A549 (cell line): ENCODE measurements around the gene ASMT. TPM values are rescaled to one million over a fixed set of nuclear protein-coding genes. Genes with fewer than 3 reads are reported as not detected.

Experiments
- ATAC-seq, 2 experiments: fragments of 200-7000 bp in 1 of 2; fragments of >200 bp in 1 of 2; cut with Nextera tagmentation in 1 of 2; cut with Tn5 transposase in 1 of 2; 3 replicates each; pipeline versions ENCODE4 v1.8.0 to v1.9.1; 2018 to 2020; ENCODE audit warnings: mild to moderate bottlenecking in 1 of 2, moderate library complexity in 1 of 2
- CTCF ChIA-PET: fragments of 300-600 bp; sonication (Branson Sonifier 250); formaldehyde crosslinking; extraction: SDS; loops from one replicate; lab custom pipeline; 2021; ENCODE audit warnings: antibody characterized with exemption, inconsistent platforms; lab: Yijun Ruan, JAX
- POLR2A ChIA-PET: fragments of 350-600 bp; formaldehyde crosslinking; extraction: SDS; loops from one replicate; lab custom pipeline; 2021; ENCODE audit warnings: antibody characterized with exemption, inconsistent platforms; lab: Yijun Ruan, JAX
- DNase-seq, 2 experiments: peaks; one replicate each; pipeline versions ENCODE4 v3.0.0 to v3.0.0-alpha.2; 2011 to 2016; ENCODE audit warnings: low read depth in 1 of 2, low spot score in 1 of 2
- FAIRE-seq: peaks from 2 replicates; lab custom pipeline; 2011; peaks lifted over from hg19 to GRCh38; lab: Jason Lieb, UNC
- H3K27ac ChIP-seq, 2 experiments: fragments of >200 bp; sonication (Bioruptor Twin); formaldehyde crosslinking; 3 replicates each; pipeline ENCODE4 v1.5.1; 2016 to 2017
- H3K4me1 ChIP-seq: fragments of >200 bp; sonication (Bioruptor Twin); formaldehyde crosslinking; 3 replicates; pipeline ENCODE4 v1.6.1; 2016
- H3K4me2 ChIP-seq: fragments of >200 bp; sonication (Bioruptor Twin); formaldehyde crosslinking; 3 replicates; pipeline ENCODE4 v1.6.1; 2016
- H3K4me3 ChIP-seq: fragments of >200 bp; sonication (Bioruptor Twin); formaldehyde crosslinking; 3 replicates; pipeline ENCODE4 v1.5.1; 2016
- H3K9me3 ChIP-seq: fragments of >200 bp; sonication (Bioruptor Twin); formaldehyde crosslinking; 3 replicates; pipeline ENCODE4 v1.6.1; 2016
- BHLHE40 ChIP-seq: IDR thresholded peaks from 2 replicates; pipeline ENCODE4 v1.6.1; 2012; ENCODE audit warnings: low read depth, low read length, inconsistent platforms
- CHD4 ChIP-seq: fragments of 200-600 bp; sonication (generic); IDR thresholded peaks from 2 replicates; pipeline ENCODE4 v1.6.1; 2016; ENCODE audit warnings: antibody characterized with exemption, mild to moderate bottlenecking, borderline replicate concordance
- EHF ChIP-seq: fragments of 250-450 bp; sonication (Bioruptor Pico); IDR thresholded peaks from 2 replicates; pipeline ENCODE4 v1.5.0; 2020; ENCODE audit warnings: mild to moderate bottlenecking
- EHMT2 ChIP-seq: fragments of 200-600 bp; sonication (generic); IDR thresholded peaks from 2 replicates; pipeline ENCODE4 v1.6.1; 2016; ENCODE audit warnings: antibody characterized with exemption, low read depth, mild to moderate bottlenecking, moderate library complexity
- ESRRA ChIP-seq: fragments of 150-350 bp; IDR thresholded peaks from 2 replicates; pipeline ENCODE4 v1.6.1; 2014; ENCODE audit warnings: mild to moderate bottlenecking, low read length, borderline replicate concordance
- FOSB ChIP-seq: fragments of 250-450 bp; sonication (Bioruptor Pico); IDR thresholded peaks from 2 replicates; pipeline ENCODE4 v1.5.0; 2020; ENCODE audit warnings: mild to moderate bottlenecking, moderate library complexity
- FOXS1 ChIP-seq: fragments of 250-450 bp; sonication (Bioruptor Pico); IDR thresholded peaks from 2 replicates; pipeline ENCODE4 v1.5.0; 2020; ENCODE audit warnings: mild to moderate bottlenecking, moderate library complexity
- HDAC2 ChIP-seq: fragments of 200-600 bp; sonication (generic); IDR thresholded peaks from 2 replicates; pipeline ENCODE4 v1.6.1; 2016
- HOXB13 ChIP-seq: fragments of 250-450 bp; sonication (Bioruptor Pico); IDR thresholded peaks from 2 replicates; pipeline ENCODE4 v1.5.0; 2020; ENCODE audit warnings: low read depth, mild to moderate bottlenecking, moderate library complexity
- HOXB5 ChIP-seq: fragments of 250-450 bp; sonication (Bioruptor Pico); IDR thresholded peaks from 2 replicates; pipeline ENCODE4 v1.5.0; 2020; ENCODE audit warnings: mild to moderate bottlenecking, moderate library complexity
- JUNB ChIP-seq: fragments of >200 bp; sonication (Bioruptor Twin); formaldehyde crosslinking; IDR thresholded peaks from 2 replicates; pipeline ENCODE4 v1.6.1; 2016
- KDM1A ChIP-seq: fragments of 200-600 bp; sonication (generic); IDR thresholded peaks from 2 replicates; pipeline ENCODE4 v1.6.1; 2016; ENCODE audit warnings: low read depth, mild to moderate bottlenecking
- KDM5A ChIP-seq: fragments of 200-600 bp; sonication (generic); IDR thresholded peaks from 2 replicates; pipeline ENCODE4 v1.6.1; 2016; ENCODE audit warnings: antibody characterized with exemption, mild to moderate bottlenecking
- MAFK ChIP-seq: fragments of 450-650 bp; IDR thresholded peaks from 2 replicates; pipeline ENCODE4 v1.6.1; 2014; ENCODE audit not compliant: partially characterized antibody
- MYC ChIP-seq: IDR thresholded peaks from 2 replicates; pipeline ENCODE4 v1.6.1; 2012; ENCODE audit warnings: mild to moderate bottlenecking, inconsistent platforms, low read length, improper control_type of control experiment, borderline replicate concordance
- NFE2L2 ChIP-seq: fragments of 150-350 bp; conservative IDR thresholded peaks from 2 replicates; pipeline ENCODE4 v1.6.1; 2014; ENCODE audit warnings: low read length
- NPAS2 ChIP-seq: fragments of 250-450 bp; sonication (Bioruptor Pico); IDR thresholded peaks from 2 replicates; pipeline ENCODE4 v1.8.0; 2022; ENCODE audit warnings: mild to moderate bottlenecking, moderate library complexity, borderline replicate concordance
- NR3C1 ChIP-seq: fragments of >200 bp; sonication (Bioruptor Twin); formaldehyde crosslinking; IDR thresholded peaks from 3 replicates; pipeline ENCODE4 v1.6.1; 2017
- POLR2A ChIP-seq: IDR thresholded peaks from 2 replicates; pipeline ENCODE4 v1.6.1; 2012; ENCODE audit warnings: mild to moderate bottlenecking, low read length
- RARB ChIP-seq: fragments of 250-450 bp; sonication (Bioruptor Pico); IDR thresholded peaks from 2 replicates; pipeline ENCODE4 v1.8.0; 2021; ENCODE audit warnings: mild to moderate bottlenecking, moderate library complexity
- RNF2 ChIP-seq: fragments of 200-600 bp; sonication (generic); IDR thresholded peaks from 2 replicates; pipeline ENCODE4 v1.6.1; 2016; ENCODE audit warnings: low read depth, mild to moderate bottlenecking, antibody characterized with exemption, moderate library complexity, borderline replicate concordance
- SMC3 ChIP-seq: fragments of >200 bp; sonication (Bioruptor Twin); formaldehyde crosslinking; IDR thresholded peaks from 3 replicates; pipeline ENCODE4 v1.6.1; 2018; ENCODE audit warnings: inconsistent platforms
- TP53 ChIP-seq: fragments of 250-450 bp; sonication (Bioruptor Pico); IDR thresholded peaks from 2 replicates; pipeline ENCODE4 v1.5.0; 2021; ENCODE audit warnings: mild to moderate bottlenecking, moderate library complexity
- ZFP36 ChIP-seq: fragments of 450-650 bp; IDR thresholded peaks from 2 replicates; pipeline ENCODE4 v1.6.1; 2014; ENCODE audit warnings: borderline replicate concordance; ENCODE audit not compliant: partially characterized antibody
- ZNF302 ChIP-seq: fragments of 250-450 bp; sonication (Bioruptor Pico); IDR thresholded peaks from 2 replicates; pipeline ENCODE4 v1.9.0; 2021; ENCODE audit warnings: inconsistent platforms, mild to moderate bottlenecking, moderate library complexity
- ZSCAN20 ChIP-seq: fragments of 250-450 bp; sonication (Bioruptor Pico); IDR thresholded peaks from 2 replicates; pipeline ENCODE4 v1.8.0; 2022; ENCODE audit warnings: mild to moderate bottlenecking, moderate library complexity
- WGBS: methylation state at CpG from one replicate; pipeline ENCODE4 v1.1.6; 2017; ENCODE audit errors: missing lambda C conversion rate; 5-methylcytosine and 5-hydroxymethylcytosine counted together
- polyA plus RNA-seq, 4 experiments: library from polyadenylated mRNA; depleted of rRNA in 3 of 4; stranded (reverse); fragments of >200 nt; fragmentation: RNase III in 1 of 4; extraction: RNeasy Plus Mini Kit Qiagen cat#74134 plus additional on column Dnase treatment in 1 of 4; gene quantifications; 2 replicates in 3 of 4; 3 replicates in 1 of 4; pipeline ENCODE4 v1.2.3, GENCODE V29; 2011 to 2017
- TF ChIP-seq, protein P1 (sequence below): fragments of >200 bp; sonication (Bioruptor Twin); formaldehyde crosslinking; IDR thresholded peaks from 3 replicates; pipeline ENCODE4 v1.6.1; 2016
- TF ChIP-seq, protein P2 (sequence below): fragments of 150-350 bp; IDR thresholded peaks from 2 replicates; pipeline ENCODE4 v1.6.1; 2014; ENCODE audit warnings: low read depth, mild to moderate bottlenecking, low read length
- TF ChIP-seq, protein P3 (sequence below): IDR thresholded peaks from 2 replicates; pipeline ENCODE4 v1.6.1; 2012; ENCODE audit warnings: low read depth, borderline replicate concordance

The ASMT gene
- polyA plus RNA-seq, 2 of the 4 experiments (the other 2 are of a cell fraction): 0.12 to 0.16 TPM

DNA sequence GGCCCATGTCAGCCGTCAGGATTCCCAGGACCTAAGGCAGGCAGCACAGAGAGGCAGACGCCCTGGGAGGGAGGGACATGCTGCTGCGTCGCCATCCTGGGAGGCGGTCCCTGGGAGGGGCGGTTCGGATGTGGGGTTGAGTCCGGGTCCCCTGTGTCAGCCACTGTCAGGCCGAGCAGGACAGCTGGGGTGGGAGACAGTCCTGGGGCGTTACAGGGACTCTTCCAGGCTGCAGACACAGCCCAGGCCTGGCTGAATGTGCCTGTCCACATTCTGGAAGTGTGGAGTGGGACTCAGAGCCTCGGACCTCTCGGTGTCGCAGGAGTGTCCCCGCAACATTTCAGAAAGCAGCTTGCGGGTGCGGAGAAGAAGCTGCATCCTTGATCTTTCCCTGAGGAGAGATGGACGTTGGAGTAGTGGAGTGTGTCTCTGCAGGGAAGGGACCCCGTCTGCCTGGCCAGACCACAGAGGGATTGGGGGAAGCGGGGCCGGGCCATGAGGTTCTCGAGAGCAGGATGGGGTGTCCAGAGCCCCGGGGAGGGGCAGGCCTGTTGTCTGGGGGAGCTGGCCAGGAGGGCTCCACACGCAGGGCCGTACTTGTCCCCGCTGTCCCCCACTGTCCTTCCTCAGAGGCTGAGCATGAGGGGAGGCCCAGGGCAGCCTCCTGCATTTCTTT is 17.4 kb upstream of the ASMT start:
- H3K9me3 ChIP-seq: peaks cover 7% of the 10 kb centered on the region; the same call in 1 of the 3 replicates
- WGBS: 92% methylated on average over 21 of the region's 25 CpGs
- POLR2A ChIA-PET: no interaction called here
- TF ChIP-seq MYC (no peak), EHF (CRISPR knock-in tag) (no peak), ZFP36 (no peak), HOXB13 (CRISPR knock-in tag) (no peak), NR3C1 (no peak), POLR2A (no peak), KDM5A (no peak), NPAS2 (no peak), RNF2 (no peak), EHMT2 (no peak), SMC3 (no peak), HOXB5 (no peak), HDAC2 (no peak), ZSCAN20 (CRISPR knock-in tag) (no peak), FOXS1 (CRISPR knock-in tag) (no peak), BHLHE40 (no peak)
- TF ChIP-seq, protein P1, sequence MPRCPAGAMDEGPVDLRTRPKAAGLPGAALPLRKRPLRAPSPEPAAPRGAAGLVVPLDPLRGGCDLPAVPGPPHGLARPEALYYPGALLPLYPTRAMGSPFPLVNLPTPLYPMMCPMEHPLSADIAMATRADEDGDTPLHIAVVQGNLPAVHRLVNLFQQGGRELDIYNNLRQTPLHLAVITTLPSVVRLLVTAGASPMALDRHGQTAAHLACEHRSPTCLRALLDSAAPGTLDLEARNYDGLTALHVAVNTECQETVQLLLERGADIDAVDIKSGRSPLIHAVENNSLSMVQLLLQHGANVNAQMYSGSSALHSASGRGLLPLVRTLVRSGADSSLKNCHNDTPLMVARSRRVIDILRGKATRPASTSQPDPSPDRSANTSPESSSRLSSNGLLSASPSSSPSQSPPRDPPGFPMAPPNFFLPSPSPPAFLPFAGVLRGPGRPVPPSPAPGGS: no peak
- TF ChIP-seq, all 56 proteins: peak for 0
- H3K27ac ChIP-seq: no peak overlapping the region
- FAIRE-seq (no peak), ATAC-seq (no peak; a peak in 1 of 6 replicates), DNase-seq (no peak)
- CTCF ChIA-PET: no interaction called here
- no peak overlapping the region for H3K4me2 ChIP-seq
- no peak overlapping the region for H3K4me3 ChIP-seq
- peaks cover 6% of the 10 kb centered on the region; the same call in 1 of the 3 replicates for H3K4me1 ChIP-seq

DNA sequence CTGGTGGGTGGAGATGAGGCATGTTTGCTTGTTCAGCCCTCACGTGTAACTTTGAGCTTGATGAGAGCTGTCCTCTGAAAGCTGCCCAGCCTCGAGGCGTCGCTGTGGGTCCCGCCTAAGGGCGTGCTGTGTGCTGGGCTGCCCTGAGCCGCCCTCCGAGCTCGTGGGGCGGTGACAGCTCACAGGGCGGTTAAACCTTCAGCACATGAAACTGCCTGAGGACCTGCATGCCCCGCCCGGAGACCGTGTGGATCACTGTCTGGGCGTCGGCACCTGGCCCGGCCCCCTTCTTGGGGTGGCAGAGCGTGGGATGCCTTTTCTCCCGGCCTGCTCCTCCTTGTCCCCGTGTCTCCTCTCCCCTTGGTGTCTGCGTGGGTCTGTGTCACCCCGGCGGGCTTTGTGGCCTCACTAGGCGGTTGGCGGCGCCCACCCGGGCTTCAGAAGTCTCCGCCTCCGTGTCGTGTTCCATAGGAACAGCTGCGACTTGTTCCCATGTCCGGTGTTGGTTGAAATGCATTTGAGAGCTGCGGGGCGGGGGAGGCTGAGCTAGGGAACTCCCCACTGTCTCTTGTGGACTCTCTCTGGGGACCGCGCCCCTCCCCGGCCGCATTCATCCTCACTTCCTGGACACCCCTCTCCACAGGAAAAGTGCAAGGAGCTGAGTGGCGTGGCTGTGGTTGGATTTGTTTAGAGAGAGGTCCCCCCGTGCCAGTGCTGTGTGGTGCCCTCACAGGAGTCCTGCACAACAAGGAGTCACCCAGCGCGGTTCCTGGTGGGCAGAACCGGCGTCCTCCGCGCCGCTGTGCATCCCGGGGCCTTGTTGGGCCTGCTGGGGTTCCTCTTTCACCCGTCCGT is 16.6 kb upstream of the ASMT start:
- DNase-seq: no peak
- Histone ChIP-seq H3K4me1 (peaks cover under 1% of the 10 kb centered on the region; the same call in 1 of the 3 replicates), H3K27ac (no peak overlapping the region), H3K9me3 (peaks cover 7% of the 10 kb centered on the region; the same call in 1 of the 3 replicates), H3K4me2 (no peak overlapping the region), H3K4me3 (no peak overlapping the region)
- ChIA-PET CTCF (no interaction called here), POLR2A (no interaction called here)
- no peak for FAIRE-seq
- TF ChIP-seq, protein P2, sequence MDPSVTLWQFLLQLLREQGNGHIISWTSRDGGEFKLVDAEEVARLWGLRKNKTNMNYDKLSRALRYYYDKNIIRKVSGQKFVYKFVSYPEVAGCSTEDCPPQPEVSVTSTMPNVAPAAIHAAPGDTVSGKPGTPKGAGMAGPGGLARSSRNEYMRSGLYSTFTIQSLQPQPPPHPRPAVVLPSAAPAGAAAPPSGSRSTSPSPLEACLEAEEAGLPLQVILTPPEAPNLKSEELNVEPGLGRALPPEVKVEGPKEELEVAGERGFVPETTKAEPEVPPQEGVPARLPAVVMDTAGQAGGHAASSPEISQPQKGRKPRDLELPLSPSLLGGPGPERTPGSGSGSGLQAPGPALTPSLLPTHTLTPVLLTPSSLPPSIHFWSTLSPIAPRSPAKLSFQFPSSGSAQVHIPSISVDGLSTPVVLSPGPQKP: no peak
- no peak for TF ChIP-seq TP53
- TF ChIP-seq RARB (CRISPR knock-in tag): no peak
- no peak for TF ChIP-seq JUNB
- TF ChIP-seq KDM1A: no peak
- no peak for TF ChIP-seq MAFK
- TF ChIP-seq FOXS1 (CRISPR knock-in tag): no peak
- no peak for TF ChIP-seq ESRRA
- no peak for TF ChIP-seq FOSB (CRISPR knock-in tag)
- no peak for TF ChIP-seq ZNF302 (CRISPR knock-in tag)
- TF ChIP-seq, protein P3, sequence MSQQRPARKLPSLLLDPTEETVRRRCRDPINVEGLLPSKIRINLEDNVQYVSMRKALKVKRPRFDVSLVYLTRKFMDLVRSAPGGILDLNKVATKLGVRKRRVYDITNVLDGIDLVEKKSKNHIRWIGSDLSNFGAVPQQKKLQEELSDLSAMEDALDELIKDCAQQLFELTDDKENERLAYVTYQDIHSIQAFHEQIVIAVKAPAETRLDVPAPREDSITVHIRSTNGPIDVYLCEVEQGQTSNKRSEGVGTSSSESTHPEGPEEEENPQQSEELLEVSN: no peak
- no peak for TF ChIP-seq NFE2L2
- no peak for TF ChIP-seq CHD4
- no peak; a peak in 1 of 6 replicates for ATAC-seq
- WGBS: 94% methylated on average over 46 of the region's 50 CpGs
